Nephron progenitor cell (in vitro differentiated cells): ENCODE data around the gene MRPL1.
"Not testable (repeated sequence)": the region's sequence is repeated elsewhere in the genome, so short reads cannot be mapped to it uniquely, and the experiment has no call there.

Source experiments
- DNase-seq: peaks from one replicate; pipeline ENCODE4 v3.0.0; 2021
- H3K27ac Mint-ChIP-seq: 2 replicates; pipeline ENCODE4 v1.8.0; 2021; ENCODE audit warnings: mild to moderate bottlenecking, moderate library complexity, mixed read lengths
- H3K27me3 Mint-ChIP-seq: 2 replicates; pipeline ENCODE4 v1.8.0; 2021; ENCODE audit warnings: mild to moderate bottlenecking, low read depth, mixed read lengths; ENCODE audit not compliant: poor library complexity
- H3K36me3 Mint-ChIP-seq: 2 replicates; pipeline ENCODE4 v1.8.0; 2021; ENCODE audit warnings: low read depth, mixed read lengths
- H3K4me1 Mint-ChIP-seq: 2 replicates; pipeline ENCODE4 v1.8.0; 2021; ENCODE audit warnings: mixed read lengths
- H3K4me3 Mint-ChIP-seq: 2 replicates; pipeline ENCODE4 v1.8.0; 2021; ENCODE audit warnings: mild to moderate bottlenecking, moderate library complexity, mixed read lengths
- H3K9me3 Mint-ChIP-seq: 2 replicates; pipeline ENCODE4 v1.8.0; 2021; ENCODE audit warnings: mild to moderate bottlenecking, moderate library complexity, mixed read lengths
- CTCF ChIP-seq: fragments of 200-600 bp; sonication (generic); IDR thresholded peaks from 2 replicates; pipeline ENCODE4 v1.5.0; 2021; ENCODE audit warnings: antibody characterized with exemption

MRPL1 gene

GRCh38 chr4:77938560-77938959 is 75.9 kb downstream of the MRPL1 start:
- H3K27ac Mint-ChIP-seq, result no peak overlapping the region
- no peak for TF ChIP-seq CTCF
- peaks cover 42% of the 10 kb centered on the region for H3K9me3 Mint-ChIP-seq
- H3K4me3 Mint-ChIP-seq, result no peak overlapping the region
- no peaks in the 10 kb centered on the region for H3K4me1 Mint-ChIP-seq
- H3K36me3 Mint-ChIP-seq, result peaks cover 74% of the 10 kb centered on the region
- no peak for DNase-seq
- H3K27me3 Mint-ChIP-seq, result no peaks in the 10 kb centered on the region

DNA sequence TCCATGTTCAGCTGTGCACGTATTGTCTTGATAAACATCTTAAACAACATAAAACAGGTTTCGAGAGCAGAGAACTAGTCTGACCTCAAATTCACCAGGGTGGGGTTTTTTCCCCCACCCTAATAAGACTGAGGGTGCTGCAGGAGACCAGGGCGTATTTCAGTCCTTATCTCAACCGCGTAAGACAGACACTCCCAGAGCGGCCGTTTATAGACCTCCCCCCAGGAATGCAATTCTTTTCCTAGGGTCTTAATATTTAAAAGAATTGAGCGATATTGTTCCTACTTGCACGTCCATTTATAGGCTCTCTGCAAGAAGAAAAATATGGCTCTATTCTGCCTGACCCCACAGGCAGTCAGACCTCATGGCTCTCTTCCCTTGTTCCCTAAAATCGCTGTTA is 83.3 kb downstream of the MRPL1 start:
- H3K4me1 Mint-ChIP-seq, H3K27me3 Mint-ChIP-seq, H3K4me3 Mint-ChIP-seq, DNase-seq, H3K27ac Mint-ChIP-seq: not testable (repeated sequence)
- H3K9me3 Mint-ChIP-seq, result peaks cover 57% of the 10 kb centered on the region
- peaks cover 58% of the 10 kb centered on the region for H3K36me3 Mint-ChIP-seq

DNA sequence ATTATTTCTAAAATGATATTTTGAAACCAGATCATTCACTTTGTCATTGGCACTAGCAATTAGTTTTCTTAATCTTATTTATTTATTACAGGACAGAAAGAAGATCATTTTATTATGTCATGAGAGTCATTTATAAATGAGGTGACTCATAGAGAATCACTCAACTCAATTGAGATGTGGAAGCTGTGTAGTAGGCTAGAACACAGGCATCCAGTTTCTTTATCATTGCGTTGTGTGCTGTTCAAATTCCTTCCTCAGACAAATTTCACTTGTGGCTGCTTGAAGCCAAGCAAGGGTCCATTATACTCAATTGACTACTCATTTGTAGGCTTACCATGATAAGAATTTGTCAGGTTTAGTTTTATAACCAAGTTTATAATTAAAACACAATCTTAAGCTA is 87.6 kb downstream of the MRPL1 start:
- H3K27me3 Mint-ChIP-seq, result no peaks in the 10 kb centered on the region
- no peak for TF ChIP-seq CTCF

GRCh38 chr4:77952457-77952856 is 89.8 kb downstream of the MRPL1 start:
- Mint-ChIP-seq H3K4me3 (no peak overlapping the region), H3K27me3 (no peaks in the 10 kb centered on the region)
- no peak for TF ChIP-seq CTCF

More for the DNA sequence above, 87.6 kb downstream of the MRPL1 start:
- Mint-ChIP-seq H3K36me3 (peaks cover 28% of the 10 kb centered on the region), H3K4me3 (no peak overlapping the region), H3K9me3 (peaks cover 16% of the 10 kb centered on the region), H3K27ac (no peak overlapping the region), H3K4me1 (no peaks in the 10 kb centered on the region)
- no peak for DNase-seq

GRCh38 chr4:77954690-77955089 is 92.1 kb downstream of the MRPL1 start:
- H3K36me3 Mint-ChIP-seq, result peaks cover 12% of the 10 kb centered on the region
- DNase-seq, result no peak
- H3K4me3 Mint-ChIP-seq, result no peak overlapping the region
- H3K27ac Mint-ChIP-seq, result no peak overlapping the region
- no peaks in the 10 kb centered on the region for H3K9me3 Mint-ChIP-seq
- TF ChIP-seq CTCF, result no peak
- peaks cover under 1% of the 10 kb centered on the region for H3K4me1 Mint-ChIP-seq
- no peaks in the 10 kb centered on the region for H3K27me3 Mint-ChIP-seq

More at GRCh38 chr4:77952457-77952856, 89.8 kb downstream of the MRPL1 start:
- H3K36me3 Mint-ChIP-seq, result peaks cover 12% of the 10 kb centered on the region
- no peak for DNase-seq
- H3K4me1 Mint-ChIP-seq, result no peaks in the 10 kb centered on the region
- no peaks in the 10 kb centered on the region for H3K9me3 Mint-ChIP-seq
- H3K27ac Mint-ChIP-seq, result no peak overlapping the region

- H3K4me3 Mint-ChIP-seq, result no peak overlapping the region
- no peak for DNase-seq
- no peak overlapping the region for H3K27ac Mint-ChIP-seq
- H3K27me3 Mint-ChIP-seq, result no peaks in the 10 kb centered on the region
- no peaks in the 10 kb centered on the region for H3K9me3 Mint-ChIP-seq
- peaks cover 5% of the 10 kb centered on the region for H3K36me3 Mint-ChIP-seq
- peaks cover 5% of the 10 kb centered on the region for H3K4me1 Mint-ChIP-seq
- no peak for TF ChIP-seq CTCF
These were observed 94.3 kb downstream of the MRPL1 start for GRCh38 chr4:77956917-77957316.
